ENCODE measurements around the gene DHX40.

DNA sequence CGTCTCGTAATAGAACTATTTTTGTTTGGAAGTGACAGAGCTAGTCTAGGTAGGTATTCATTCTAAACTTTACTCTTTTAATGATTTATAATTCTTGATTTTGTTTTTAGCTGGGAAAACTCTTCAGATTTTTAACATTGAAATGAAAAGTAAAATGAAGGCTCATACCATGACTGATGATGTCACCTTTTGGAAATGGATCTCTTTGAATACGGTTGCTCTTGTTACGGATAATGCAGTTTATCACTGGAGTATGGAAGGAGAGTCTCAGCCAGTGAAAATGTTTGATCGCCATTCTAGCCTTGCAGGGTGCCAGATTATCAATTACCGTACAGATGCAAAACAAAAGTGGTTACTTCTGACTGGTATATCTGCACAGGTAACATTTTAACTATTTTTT is 81.9 kb downstream of the DHX40 start:
- no peak for TF ChIP-seq TEAD4 (IDR thresholded peaks at IDR 0.05; ENCODE audit: low read depth, low read length)
- TF ChIP-seq, protein P1, sequence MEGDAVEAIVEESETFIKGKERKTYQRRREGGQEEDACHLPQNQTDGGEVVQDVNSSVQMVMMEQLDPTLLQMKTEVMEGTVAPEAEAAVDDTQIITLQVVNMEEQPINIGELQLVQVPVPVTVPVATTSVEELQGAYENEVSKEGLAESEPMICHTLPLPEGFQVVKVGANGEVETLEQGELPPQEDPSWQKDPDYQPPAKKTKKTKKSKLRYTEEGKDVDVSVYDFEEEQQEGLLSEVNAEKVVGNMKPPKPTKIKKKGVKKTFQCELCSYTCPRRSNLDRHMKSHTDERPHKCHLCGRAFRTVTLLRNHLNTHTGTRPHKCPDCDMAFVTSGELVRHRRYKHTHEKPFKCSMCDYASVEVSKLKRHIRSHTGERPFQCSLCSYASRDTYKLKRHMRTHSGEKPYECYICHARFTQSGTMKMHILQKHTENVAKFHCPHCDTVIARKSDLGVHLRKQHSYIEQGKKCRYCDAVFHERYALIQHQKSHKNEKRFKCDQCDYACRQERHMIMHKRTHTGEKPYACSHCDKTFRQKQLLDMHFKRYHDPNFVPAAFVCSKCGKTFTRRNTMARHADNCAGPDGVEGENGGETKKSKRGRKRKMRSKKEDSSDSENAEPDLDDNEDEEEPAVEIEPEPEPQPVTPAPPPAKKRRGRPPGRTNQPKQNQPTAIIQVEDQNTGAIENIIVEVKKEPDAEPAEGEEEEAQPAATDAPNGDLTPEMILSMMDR (IDR thresholded peaks at IDR 0.05; ENCODE audit: control extremely low read depth in 1 of 3, insufficient read depth in 1 of 3, low read depth in 1 of 3, low read length in 3 of 3), result no peak
- no peak for TF ChIP-seq SP1 (IDR thresholded peaks at IDR 0.05; ENCODE audit: low read depth, low read length)
- no peak for TF ChIP-seq ZNF274 (IDR thresholded peaks at IDR 0.05; ENCODE audit: borderline replicate concordance, extremely low read depth, low read length)
- no peak for TF ChIP-seq POLR2AphosphoS5 (IDR thresholded peaks at IDR 0.05; ENCODE audit: low read depth, low read length)
- no peak for TF ChIP-seq POLR2A (IDR thresholded peaks at IDR 0.05; ENCODE audit: control extremely low read depth in 1 of 2, low read depth in 2 of 2, low read length in 2 of 2)
- TF ChIP-seq, protein P2, sequence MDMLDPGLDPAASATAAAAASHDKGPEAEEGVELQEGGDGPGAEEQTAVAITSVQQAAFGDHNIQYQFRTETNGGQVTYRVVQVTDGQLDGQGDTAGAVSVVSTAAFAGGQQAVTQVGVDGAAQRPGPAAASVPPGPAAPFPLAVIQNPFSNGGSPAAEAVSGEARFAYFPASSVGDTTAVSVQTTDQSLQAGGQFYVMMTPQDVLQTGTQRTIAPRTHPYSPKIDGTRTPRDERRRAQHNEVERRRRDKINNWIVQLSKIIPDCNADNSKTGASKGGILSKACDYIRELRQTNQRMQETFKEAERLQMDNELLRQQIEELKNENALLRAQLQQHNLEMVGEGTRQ (IDR thresholded peaks at IDR 0.05; ENCODE audit: low read length), result no peak
- no peak for TF ChIP-seq CREB1 (IDR thresholded peaks at IDR 0.05)
- no peak for TF ChIP-seq EZH2 (IDR thresholded peaks at IDR 0.05; ENCODE audit: low read depth, low read length, severe bottlenecking)
- no peak for TF ChIP-seq CBX8 (IDR thresholded peaks at IDR 0.05; ENCODE audit: borderline replicate concordance, low read depth, low read length)
- no peak for TF ChIP-seq SP2 (IDR thresholded peaks at IDR 0.05; ENCODE audit: low read length)
- no peak for TF ChIP-seq BRCA1 (IDR thresholded peaks at IDR 0.05; ENCODE audit: low read depth, low read length)
- TF ChIP-seq YY1 (IDR thresholded peaks at IDR 0.05; ENCODE audit: low read depth, low read length), result no peak
- TF ChIP-seq MAFK (IDR thresholded peaks at IDR 0.05; ENCODE audit: low read depth, low read length), result no peak
